ENCODE data around the gene PGM5.

GRCh38 chr9:68540712-68541535 lies 184.5 kb downstream of the PGM5 start, which contains the start of gene TMEM252:
- no peak for TF ChIP-seq GATA2 (IDR thresholded peaks at IDR 0.05; ENCODE audit: low read depth, low read length)
- no peak for TF ChIP-seq GATA3 (IDR thresholded peaks at IDR 0.05; ENCODE audit: low read depth, low read length)
